Activated naive CD8-positive, alpha-beta T cell treated with anti-CD3 and anti-CD28 coated beads for 36 hours (primary cell): ENCODE data around the gene SYS1. TPM values are rescaled to one million over a fixed set of nuclear protein-coding genes. Genes with fewer than 3 reads are reported as not detected.

Source experiments
- DNase-seq: peaks from one replicate; pipeline ENCODE4 v3.0.0; 2021
- H3K27ac Mint-ChIP-seq: one replicate; pipeline ENCODE4 v1.8.0; 2022; ENCODE audit warnings: mild to moderate bottlenecking, moderate library complexity, mixed read lengths
- H3K27me3 Mint-ChIP-seq: one replicate; pipeline ENCODE4 v1.8.0; 2022; ENCODE audit warnings: mild to moderate bottlenecking, mixed read lengths
- H3K36me3 Mint-ChIP-seq: one replicate; pipeline ENCODE4 v1.8.0; 2021; ENCODE audit warnings: mild to moderate bottlenecking, mixed read lengths
- H3K4me1 Mint-ChIP-seq: one replicate; pipeline ENCODE4 v1.8.0; 2021; ENCODE audit warnings: mixed read lengths
- H3K4me3 Mint-ChIP-seq: one replicate; pipeline ENCODE4 v1.8.0; 2022; ENCODE audit warnings: mild to moderate bottlenecking, moderate library complexity, mixed read lengths
- H3K9me3 Mint-ChIP-seq: one replicate; pipeline ENCODE4 v1.8.0; 2022; ENCODE audit warnings: mixed read lengths
- total RNA-seq, 2 experiments: library from RNA; stranded (reverse); gene quantifications; one replicate each; pipeline ENCODE4 v1.2.3, GENCODE V29; 2021

SYS1 gene
- total RNA-seq, 2 experiments from 2014 or later = 21.5 to 26.6 TPM

DNA sequence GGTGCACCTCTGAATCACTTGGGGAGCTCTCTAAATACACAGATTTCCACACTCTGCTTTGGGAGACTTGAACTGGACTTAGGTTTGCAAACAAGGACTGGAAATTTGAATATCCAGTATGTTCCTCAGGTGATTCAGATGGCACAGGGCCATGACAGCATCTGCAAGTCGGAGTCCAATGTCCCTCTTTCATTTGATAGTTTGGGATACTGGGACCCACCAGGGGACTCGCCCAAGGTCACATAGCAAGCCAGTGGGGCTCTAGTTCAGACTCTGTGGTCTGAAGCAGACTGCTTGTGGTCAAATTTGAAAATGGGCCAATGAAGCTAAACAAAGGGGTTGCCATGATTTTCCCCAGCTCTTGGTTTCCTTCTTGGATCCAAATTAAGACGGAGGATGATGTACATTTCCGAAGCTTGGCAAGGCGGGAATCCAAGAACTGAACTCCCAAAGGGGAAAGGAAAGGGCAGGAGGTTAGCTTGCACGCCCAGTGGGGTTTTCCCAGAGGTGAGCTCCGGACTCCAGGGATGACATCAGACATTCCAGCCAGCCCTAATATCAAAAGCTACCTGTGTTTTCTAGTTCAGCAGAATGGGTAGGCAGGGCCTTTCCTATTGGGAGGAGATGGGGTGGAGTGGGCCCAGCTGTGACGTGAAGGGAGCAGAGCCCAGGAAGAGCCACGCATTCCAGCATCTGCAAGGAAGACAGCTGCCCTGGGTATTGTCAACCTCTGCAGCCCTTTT, 3.4 kb upstream of the SYS1 start:
- Mint-ChIP-seq H3K36me3 (peaks cover 4% of the 10 kb centered on the region), H3K27ac (no peak overlapping the region), H3K27me3 (no peaks in the 10 kb centered on the region), H3K4me1 (peaks cover 55% of the 10 kb centered on the region), H3K9me3 (no peaks in the 10 kb centered on the region), H3K4me3 (no peak overlapping the region)
- DNase-seq = no peak

GRCh38 chr20:45361793-45362192, 1.2 kb upstream of the SYS1 start:
- Mint-ChIP-seq H3K9me3 (no peaks in the 10 kb centered on the region), H3K4me3 (no peak overlapping the region), H3K27ac (no peak overlapping the region), H3K27me3 (no peaks in the 10 kb centered on the region), H3K4me1 (peaks cover 51% of the 10 kb centered on the region), H3K36me3 (peaks cover 9% of the 10 kb centered on the region)
- no peak for DNase-seq

GRCh38 chr20:45363611-45364492, 896 bp downstream of the SYS1 start:
- peaks cover 54% of the 10 kb centered on the region for H3K4me1 Mint-ChIP-seq
- peaks cover 10% of the 10 kb centered on the region for H3K36me3 Mint-ChIP-seq
- no peaks in the 10 kb centered on the region for H3K9me3 Mint-ChIP-seq
- no peak for DNase-seq
- H3K4me3 Mint-ChIP-seq = peak overlapping the region; percentile 94
- H3K27ac Mint-ChIP-seq = peak overlapping the region; percentile 95
- no peaks in the 10 kb centered on the region for H3K27me3 Mint-ChIP-seq

- Mint-ChIP-seq H3K36me3 (peaks cover 10% of the 10 kb centered on the region), H3K4me3 (no peak overlapping the region), H3K27ac (peak overlapping the region; percentile 12), H3K4me1 (peaks cover 49% of the 10 kb centered on the region), H3K27me3 (no peaks in the 10 kb centered on the region), H3K9me3 (no peaks in the 10 kb centered on the region)
- no peak for DNase-seq
Measured at GRCh38 chr20:45365444-45365970, 2.6 kb downstream of the SYS1 start.

DNA sequence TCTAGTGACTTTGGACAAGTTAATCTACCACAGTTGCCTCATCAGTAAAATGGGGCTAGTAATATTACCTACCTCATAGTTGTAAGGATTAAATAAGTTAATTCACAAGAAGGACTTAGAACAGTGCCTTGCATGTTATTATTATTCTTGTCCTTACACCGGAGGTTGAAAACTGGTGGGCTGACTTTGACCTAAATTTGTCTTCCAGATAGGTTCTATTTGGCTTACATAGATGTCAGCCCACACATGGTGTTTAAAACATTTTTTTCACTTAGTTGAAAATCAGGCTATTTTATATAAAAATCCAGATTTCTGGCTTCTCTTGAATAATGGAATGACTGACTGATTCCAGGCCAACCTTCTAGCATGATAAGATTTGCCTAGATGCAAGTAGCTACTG, 3.2 kb downstream of the SYS1 start:
- H3K36me3 Mint-ChIP-seq = peaks cover 10% of the 10 kb centered on the region
- no peaks in the 10 kb centered on the region for H3K27me3 Mint-ChIP-seq
- DNase-seq = no peak
- no peak overlapping the region for H3K27ac Mint-ChIP-seq
- no peaks in the 10 kb centered on the region for H3K9me3 Mint-ChIP-seq
- H3K4me3 Mint-ChIP-seq = no peak overlapping the region
- H3K4me1 Mint-ChIP-seq = peaks cover 49% of the 10 kb centered on the region

DNA sequence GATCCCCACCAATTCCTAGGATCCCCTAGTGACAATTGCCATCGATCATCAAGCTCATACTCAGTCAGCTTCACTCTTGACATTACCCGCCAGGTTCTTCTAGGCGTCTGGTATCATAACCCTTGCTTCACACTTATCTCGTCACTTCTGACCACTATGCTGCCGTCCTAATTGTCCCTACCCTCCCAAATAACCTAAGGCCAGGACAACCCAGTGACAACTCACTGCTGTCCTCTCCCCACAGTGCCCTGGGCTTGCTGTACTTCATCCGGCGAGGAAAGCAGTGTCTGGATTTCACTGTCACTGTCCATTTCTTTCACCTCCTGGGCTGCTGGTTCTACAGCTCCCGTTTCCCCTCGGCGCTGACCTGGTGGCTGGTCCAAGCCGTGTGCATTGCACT, 3.7 kb downstream of the SYS1 start:
- Mint-ChIP-seq H3K27me3 (no peaks in the 10 kb centered on the region), H3K36me3 (peaks cover 10% of the 10 kb centered on the region), H3K4me1 (peaks cover 49% of the 10 kb centered on the region), H3K9me3 (no peaks in the 10 kb centered on the region), H3K27ac (peak overlapping the region; percentile 60), H3K4me3 (no peak overlapping the region)
- no peak for DNase-seq

DNA sequence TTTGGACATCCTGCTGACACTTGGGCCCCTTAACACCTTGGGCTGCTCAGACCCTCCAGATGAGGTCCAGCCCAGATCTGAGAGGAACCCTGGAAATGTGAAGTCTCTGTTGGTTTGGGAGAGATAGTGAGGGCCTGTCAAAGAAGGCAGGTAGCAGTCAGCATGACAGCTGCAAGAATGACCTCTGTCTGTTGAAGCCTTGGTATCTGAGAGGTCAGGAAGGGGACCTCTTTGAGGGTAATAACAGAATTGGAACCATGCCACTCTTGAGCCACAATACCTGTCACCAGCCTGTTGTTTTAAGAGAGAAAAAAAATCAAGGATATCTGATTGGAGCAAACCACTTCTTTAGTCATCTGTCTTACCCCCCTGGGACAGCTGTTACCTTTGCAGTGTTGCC, 4.2 kb downstream of the SYS1 start:
- no peak for DNase-seq
- no peaks in the 10 kb centered on the region for H3K9me3 Mint-ChIP-seq
- H3K36me3 Mint-ChIP-seq = peaks cover 10% of the 10 kb centered on the region
- peak overlapping the region; percentile 60 for H3K27ac Mint-ChIP-seq
- H3K4me1 Mint-ChIP-seq = peaks cover 46% of the 10 kb centered on the region
- no peak overlapping the region for H3K4me3 Mint-ChIP-seq
- no peaks in the 10 kb centered on the region for H3K27me3 Mint-ChIP-seq

DNA sequence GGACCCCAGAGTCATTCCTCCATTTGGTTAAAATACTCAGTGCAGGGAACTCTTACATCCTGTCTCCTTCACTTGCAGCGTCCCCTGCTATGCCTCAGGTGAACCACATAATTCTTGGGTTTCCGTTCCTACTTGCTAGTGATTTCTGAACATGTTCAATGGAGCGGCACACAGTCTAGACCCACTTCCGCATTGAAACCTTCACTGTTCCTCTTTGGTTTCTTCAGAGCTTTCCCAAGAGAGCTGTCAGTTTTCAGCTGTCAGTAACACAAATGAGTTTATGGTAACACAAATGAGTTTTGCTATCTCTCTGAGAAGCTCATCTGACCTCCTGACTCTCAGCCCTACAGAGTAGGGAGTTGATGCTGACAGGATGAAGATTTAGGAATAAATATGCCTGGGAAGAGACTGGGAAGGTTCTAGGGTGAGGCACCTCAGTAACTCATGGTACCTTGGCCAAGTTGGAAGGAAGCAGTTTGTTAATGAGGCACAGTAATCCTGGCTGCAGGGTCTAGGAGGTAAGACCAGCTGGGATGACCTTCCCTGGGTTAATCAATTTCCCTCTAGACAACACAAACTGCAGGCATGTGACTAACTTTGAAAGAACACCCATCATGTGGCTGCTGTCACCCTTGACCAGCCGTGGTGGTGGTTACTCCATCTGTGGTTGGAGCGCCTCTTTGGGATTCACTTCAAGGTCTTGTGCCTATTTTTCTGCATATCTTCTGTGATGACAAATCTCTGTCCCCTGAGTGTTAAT, 5.4 kb downstream of the SYS1 start:
- Mint-ChIP-seq H3K9me3 (no peaks in the 10 kb centered on the region), H3K36me3 (peaks cover 13% of the 10 kb centered on the region), H3K4me1 (peaks cover 51% of the 10 kb centered on the region), H3K27me3 (no peaks in the 10 kb centered on the region), H3K27ac (peak overlapping the region; percentile 72), H3K4me3 (no peak overlapping the region)
- no peak for DNase-seq

- H3K4me3 Mint-ChIP-seq = no peak overlapping the region
Measured at GRCh38 chr20:45370571-45371160, 7.7 kb downstream of the SYS1 start.

GRCh38 chr20:45372241-45372640, 9.3 kb downstream of the SYS1 start:
- H3K27ac Mint-ChIP-seq = peak overlapping the region; percentile 55
- H3K36me3 Mint-ChIP-seq = peaks cover 6% of the 10 kb centered on the region
- no peaks in the 10 kb centered on the region for H3K27me3 Mint-ChIP-seq
- no peak overlapping the region for H3K4me3 Mint-ChIP-seq
- H3K9me3 Mint-ChIP-seq = no peaks in the 10 kb centered on the region
- no peak for DNase-seq
- peaks cover 35% of the 10 kb centered on the region for H3K4me1 Mint-ChIP-seq

More at GRCh38 chr20:45370571-45371160, 7.7 kb downstream of the SYS1 start:
- Mint-ChIP-seq H3K27ac (peak overlapping the region; percentile 42), H3K27me3 (no peaks in the 10 kb centered on the region), H3K36me3 (peaks cover 13% of the 10 kb centered on the region), H3K9me3 (no peaks in the 10 kb centered on the region), H3K4me1 (peaks cover 43% of the 10 kb centered on the region)
- DNase-seq = no peak

- Mint-ChIP-seq H3K4me1 (peaks cover 30% of the 10 kb centered on the region), H3K36me3 (peaks cover 6% of the 10 kb centered on the region), H3K27me3 (no peaks in the 10 kb centered on the region), H3K27ac (peak overlapping the region; percentile 86), H3K9me3 (no peaks in the 10 kb centered on the region), H3K4me3 (peak overlapping the region; percentile 80)
- no peak for DNase-seq
Measured at GRCh38 chr20:45372646-45373352, 9.8 kb downstream of the SYS1 start.

- no peaks in the 10 kb centered on the region for H3K9me3 Mint-ChIP-seq
- peak overlapping the region; percentile 86 for H3K27ac Mint-ChIP-seq
- peaks cover 23% of the 10 kb centered on the region for H3K4me1 Mint-ChIP-seq
- peak; percentile 89 for DNase-seq
- H3K36me3 Mint-ChIP-seq = peaks cover 7% of the 10 kb centered on the region
- H3K27me3 Mint-ChIP-seq = no peaks in the 10 kb centered on the region
- H3K4me3 Mint-ChIP-seq = peak overlapping the region; percentile 80
Measured at GRCh38 chr20:45373353-45374100, 10.6 kb downstream of the SYS1 start.

GRCh38 chr20:45374101-45374467, 11.1 kb downstream of the SYS1 start:
- no peaks in the 10 kb centered on the region for H3K27me3 Mint-ChIP-seq
- H3K36me3 Mint-ChIP-seq = peaks cover 7% of the 10 kb centered on the region
- no peak for DNase-seq
- no peaks in the 10 kb centered on the region for H3K9me3 Mint-ChIP-seq
- H3K27ac Mint-ChIP-seq = peak overlapping the region; percentile 86
- H3K4me1 Mint-ChIP-seq = peaks cover 19% of the 10 kb centered on the region
- peak overlapping the region; percentile 80 for H3K4me3 Mint-ChIP-seq
